RPMI7951 (cell line): Measurements from ENCODE around the gene NMBR. TPM values are rescaled to one million over a fixed set of nuclear protein-coding genes. Genes with fewer than 3 reads are reported as not detected.
"Not testable (repeated sequence)": the region's sequence is repeated elsewhere in the genome, so short reads cannot be mapped to it uniquely, and the experiment has no call there.

Experiments used
- DNase-seq: peaks from one replicate; pipeline ENCODE4 v3.0.0-alpha.2; 2012; ENCODE audit warnings: low read depth
- total RNA-seq: library from RNA; depleted of rRNA; stranded (reverse); fragments of >200 nt; shearing (Covaris generic); gene quantifications from 2 replicates; pipeline ENCODE4 v1.2.3, GENCODE V29; 2014; rRNA removed

Gene NMBR
- not detected in 2 replicates for total RNA-seq

- DNase-seq, result peak; percentile 99
Measured at GRCh38 chr6:142146828-142147662, at the start of gene NMBR, which contains the start of gene VTA1. Gene NMBR, minus strand, starts transcription at chr6:142147122. Its CDS starts 58,464 bp downstream, at chr6:142088658. Gene VTA1, plus strand, starts transcription at chr6:142147263. Its CDS starts 25 bp downstream, at chr6:142147288.

GRCh38 chr6:142195862-142196541, 49.1 kb upstream of the NMBR start:
- DNase-seq, result no peak

GRCh38 chr6:142193621-142194020, 46.7 kb upstream of the NMBR start:
- DNase-seq, result no peak

DNA sequence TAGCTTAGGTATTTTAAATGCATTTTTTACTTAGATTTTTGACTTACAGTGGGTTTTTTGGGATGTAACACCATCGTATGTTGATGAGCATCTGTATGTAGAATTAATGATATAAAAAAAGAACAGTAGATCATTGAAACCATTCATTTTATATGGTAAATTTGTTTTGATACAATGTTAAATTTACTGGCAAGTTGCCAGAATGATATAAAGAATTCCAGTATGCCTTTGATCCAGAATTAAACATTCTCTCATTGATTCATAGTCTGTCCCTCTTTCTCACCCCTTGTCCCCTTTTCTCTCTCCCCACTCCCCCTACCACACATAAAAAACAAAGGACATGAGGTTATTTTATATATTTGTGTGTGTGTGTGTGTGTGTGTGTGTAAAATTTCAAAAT, 45.4 kb upstream of the NMBR start:
- no peak for DNase-seq

- no peak for DNase-seq
Measured at GRCh38 chr6:142189057-142189456, 42.1 kb upstream of the NMBR start.

DNA sequence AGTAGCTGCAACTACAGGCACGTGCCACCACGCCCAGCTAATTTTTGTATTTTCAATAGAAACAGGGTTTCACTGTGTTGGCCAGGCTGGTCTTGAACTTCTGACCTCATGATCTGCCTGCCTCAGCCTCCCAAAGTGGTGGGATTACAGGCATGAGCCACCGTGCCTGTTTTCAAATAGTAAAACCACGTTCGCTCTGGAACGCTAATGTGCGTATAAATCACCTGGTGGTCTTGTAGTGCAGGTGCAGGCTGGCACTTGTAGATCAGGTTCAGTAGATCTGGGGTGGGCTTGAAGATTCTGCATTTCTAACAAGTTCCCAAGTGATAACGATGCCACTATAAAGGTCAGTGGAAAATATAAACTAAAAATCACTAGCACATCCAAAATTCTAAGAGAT, 41.4 kb upstream of the NMBR start:
- not testable (repeated sequence) for DNase-seq

GRCh38 chr6:142187209-142187608, 40.3 kb upstream of the NMBR start:
- peak; percentile 21 for DNase-seq

DNA sequence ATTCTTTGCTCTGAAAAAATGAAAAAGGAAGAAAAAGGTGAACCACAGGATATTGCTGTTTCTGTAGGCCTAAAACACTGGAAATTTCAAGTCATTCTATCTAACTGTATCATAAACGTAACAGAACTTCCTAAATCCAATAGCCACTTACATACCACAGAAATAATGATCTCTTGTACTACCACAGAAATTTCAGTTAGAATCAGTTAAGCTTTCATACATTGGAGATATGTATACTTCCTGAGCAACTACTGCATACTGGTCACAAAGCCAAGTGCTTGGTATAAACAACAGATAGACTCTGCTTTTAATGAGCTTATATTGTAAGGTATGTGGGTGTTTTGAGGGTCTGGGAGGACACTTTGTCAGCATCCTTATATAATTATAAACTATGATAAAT, 38.7 kb upstream of the NMBR start:
- no peak for DNase-seq

DNA sequence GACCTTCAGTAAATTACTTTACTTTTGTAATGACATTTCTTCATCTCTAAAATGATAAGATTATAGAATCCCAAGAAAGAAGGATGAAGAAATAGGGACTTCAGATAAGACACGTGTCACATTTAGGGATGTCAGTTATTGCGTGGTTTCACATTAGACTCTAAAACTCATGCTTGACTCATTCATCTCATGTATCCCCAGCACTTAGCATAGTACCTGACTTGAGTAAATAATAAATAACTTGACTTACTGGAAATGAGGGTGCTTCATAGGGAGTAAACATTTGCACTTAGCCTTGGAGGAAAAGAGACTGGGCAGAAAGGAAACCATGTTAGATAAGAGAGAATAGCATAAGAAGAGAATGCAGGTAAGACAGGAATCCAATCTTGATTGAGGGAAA, 37.4 kb upstream of the NMBR start:
- no peak for DNase-seq

DNA sequence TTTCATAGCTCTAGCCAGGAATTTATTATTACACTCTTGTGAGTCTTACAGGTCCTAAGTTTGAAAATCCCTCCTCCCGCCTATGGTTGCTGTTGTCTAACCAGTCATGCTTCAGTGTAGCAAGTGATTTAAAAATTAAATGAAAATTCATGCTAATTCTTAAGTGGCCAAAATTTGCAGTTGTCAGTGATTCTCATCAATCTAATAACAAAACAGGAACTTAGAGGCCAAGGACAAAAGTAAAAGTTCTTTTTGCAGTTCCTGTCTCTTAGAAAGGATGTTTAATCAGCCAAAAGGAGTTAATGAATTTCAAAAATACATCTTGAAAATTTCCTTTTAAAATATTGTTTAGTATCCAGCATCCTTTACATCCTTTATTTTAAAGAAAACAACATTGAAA, 36.4 kb upstream of the NMBR start:
- DNase-seq, result no peak

DNA sequence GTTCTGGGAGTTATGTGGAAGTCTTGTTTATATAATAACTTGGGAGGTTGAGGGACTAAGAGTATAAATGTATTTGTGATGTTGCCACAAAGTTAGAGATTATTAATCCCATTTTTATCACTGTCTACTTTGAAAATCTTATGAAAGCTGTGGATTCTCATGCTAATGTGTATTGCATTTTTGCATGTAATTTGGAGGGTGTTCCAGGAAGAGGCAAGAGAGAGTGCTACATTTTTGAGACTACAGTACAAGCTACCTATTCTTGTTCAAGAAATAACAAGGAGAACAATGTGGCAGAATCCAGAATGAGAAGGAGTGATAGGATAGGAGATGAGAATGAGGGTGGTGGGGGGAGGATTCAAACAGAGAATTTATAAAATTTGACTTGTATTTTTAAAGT, 35.1 kb upstream of the NMBR start:
- DNase-seq, result no peak

GRCh38 chr6:142178129-142178528, 31.2 kb upstream of the NMBR start:
- no peak for DNase-seq

- DNase-seq, result no peak
Measured at GRCh38 chr6:142174703-142175102, 27.8 kb upstream of the NMBR start.

- no peak for DNase-seq
Measured at GRCh38 chr6:142173980-142174379, 27.1 kb upstream of the NMBR start.

GRCh38 chr6:142172758-142173157, 25.8 kb upstream of the NMBR start:
- DNase-seq, result no peak

GRCh38 chr6:142171351-142171750, 24.4 kb upstream of the NMBR start:
- no peak for DNase-seq

DNA sequence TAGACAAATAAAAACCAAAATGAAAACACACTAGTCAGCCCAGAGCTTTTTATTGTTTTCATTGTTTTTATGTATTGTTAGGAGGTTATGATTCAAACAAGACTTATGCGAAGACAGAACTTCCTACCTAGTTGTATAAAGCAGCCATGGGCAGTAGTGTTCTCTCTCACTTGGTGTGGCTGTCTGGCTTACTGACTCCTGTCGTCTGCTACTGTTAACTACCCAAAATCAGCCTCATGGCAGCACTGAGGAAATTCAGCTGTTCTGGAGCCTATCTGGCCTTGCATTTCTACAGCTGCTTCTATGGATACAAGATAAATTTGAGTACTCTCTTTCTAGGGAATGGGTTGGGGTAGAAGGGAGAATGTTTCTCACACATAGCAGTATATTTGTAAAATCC, 20.6 kb upstream of the NMBR start:
- DNase-seq, result no peak

- DNase-seq, result no peak
Measured at GRCh38 chr6:142167071-142167470, 20.1 kb upstream of the NMBR start.

- DNase-seq, result no peak
Measured at GRCh38 chr6:142165227-142165626, 18.3 kb upstream of the NMBR start.

DNA sequence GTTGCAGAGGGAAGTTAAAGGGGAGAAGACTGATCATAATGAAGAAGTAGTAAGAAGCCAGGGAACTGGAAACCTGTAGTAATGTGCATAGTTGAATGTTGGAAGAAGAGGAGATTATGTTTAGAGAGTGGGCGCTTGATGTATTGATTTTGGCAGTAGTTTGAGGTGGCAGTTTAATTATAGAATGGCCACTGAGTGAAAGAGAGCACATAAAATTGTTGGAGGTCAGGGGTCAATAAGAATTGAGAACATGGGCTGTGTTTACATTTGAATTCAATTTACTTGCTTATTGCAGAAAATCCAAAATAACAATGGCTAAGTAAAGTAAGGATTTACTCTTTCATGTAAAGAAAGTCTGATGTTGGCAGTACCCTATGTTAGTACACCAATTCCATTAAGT, 15.9 kb upstream of the NMBR start:
- DNase-seq, result no peak

- not testable (repeated sequence) for DNase-seq
Measured at GRCh38 chr6:142156758-142157068, 9.8 kb upstream of the NMBR start.

DNA sequence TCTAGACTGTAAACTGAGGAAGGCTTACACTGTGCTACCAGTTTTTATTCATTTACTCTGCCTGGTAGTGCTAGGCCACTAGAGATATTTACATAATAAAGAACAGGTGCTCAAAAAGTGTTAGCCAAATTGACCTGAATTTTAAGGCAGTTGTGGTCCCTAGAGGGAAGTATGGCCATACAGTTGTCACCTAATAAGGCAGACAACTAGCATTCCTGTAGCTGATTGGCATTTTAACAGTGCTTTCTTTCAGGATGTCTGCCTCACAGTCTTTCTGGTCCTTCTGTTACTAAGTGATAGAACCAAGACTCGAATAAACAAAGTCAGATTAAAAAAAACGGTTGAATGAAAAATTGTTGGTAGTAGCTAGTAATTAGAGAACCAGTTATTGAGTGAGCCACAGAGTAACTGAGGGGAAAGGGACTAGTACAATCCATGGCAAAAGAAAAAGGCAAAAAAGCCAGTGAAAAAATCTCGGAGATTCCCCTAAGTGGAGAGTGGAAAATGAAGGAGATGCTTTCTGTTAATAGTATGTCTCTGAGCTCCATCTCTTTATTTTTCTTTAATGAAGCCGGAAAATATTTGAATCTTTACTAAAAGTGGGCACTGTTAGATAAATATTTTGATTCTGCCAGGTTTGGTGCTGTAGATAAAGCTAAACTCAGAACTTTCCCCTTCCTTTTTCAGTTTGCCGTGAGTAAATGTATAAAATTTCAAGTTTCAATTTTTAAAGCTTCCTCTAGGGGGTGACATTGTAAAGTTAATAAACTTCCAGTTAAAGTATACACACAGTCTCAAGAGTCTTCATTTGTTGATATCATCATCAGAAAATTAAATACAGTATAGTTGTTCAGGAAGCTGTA, 9.2 kb upstream of the NMBR start:
- peak; percentile 18 for DNase-seq
